K562 (cell line): Measurements from ENCODE around the gene PRR19. TPM values are rescaled to one million over a fixed set of nuclear protein-coding genes. Genes with fewer than 3 reads are reported as not detected.

Experiments
- BRD9 ChIP-seq: fragments of 450-650 bp; IDR thresholded peaks from 2 replicates; pipeline ENCODE4 v1.6.1; 2018; ENCODE audit warnings: low read depth; ENCODE audit not compliant: partially characterized antibody
- EHMT2 ChIP-seq: fragments of 450-650 bp; IDR thresholded peaks from 2 replicates; pipeline ENCODE4 v1.6.1; 2018; ENCODE audit warnings: antibody characterized with exemption
- EP400 ChIP-seq: fragments of 450-650 bp; IDR thresholded peaks from 2 replicates; pipeline ENCODE4 v1.6.1; 2017; ENCODE audit warnings: antibody characterized with exemption, mild to moderate bottlenecking, moderate library complexity
- IRF1 ChIP-seq: sonication (generic); formaldehyde crosslinking; IDR thresholded peaks from 2 replicates; pipeline ENCODE4 v1.8.0; 2022; ENCODE audit warnings: missing genetic modification reagents, mild to moderate bottlenecking, borderline replicate concordance
- MAFG ChIP-seq: fragments of 450-650 bp; conservative IDR thresholded peaks from 2 replicates; pipeline ENCODE4 v1.6.1; 2016; ENCODE audit warnings: missing genetic modification characterization, missing compliant biosample characterization
- MCM7 ChIP-seq, 2 experiments: fragments of 450-650 bp; IDR thresholded peaks; 2 replicates each; pipeline ENCODE4 v1.6.1; 2016 to 2018
- NCOA6 ChIP-seq: fragments of 450-650 bp; IDR thresholded peaks from 2 replicates; pipeline ENCODE4 v1.6.1; 2017; ENCODE audit warnings: mild to moderate bottlenecking
- NFE2L1 ChIP-seq: fragments of 450-650 bp; IDR thresholded peaks from 2 replicates; pipeline ENCODE4 v1.6.1; 2016; ENCODE audit warnings: missing genetic modification characterization, low read depth, mild to moderate bottlenecking, missing compliant biosample characterization, moderate library complexity, borderline replicate concordance
- PTBP1 ChIP-seq: fragments of 200-400 bp; formaldehyde crosslinking; IDR thresholded peaks from 2 replicates; pipeline ENCODE4 v1.6.1; 2017; ENCODE audit warnings: low read depth, low read length
- TCF3 ChIP-seq: sonication (generic); formaldehyde crosslinking; IDR thresholded peaks from 2 replicates; pipeline ENCODE4 v1.4.0; 2020; ENCODE audit warnings: mild to moderate bottlenecking, missing genetic modification reagents
- TRIM24 ChIP-seq, 2 experiments: fragments of 450-650 bp; IDR thresholded peaks; 2 replicates each; pipeline ENCODE4 v1.6.1; 2016
- XRCC3 ChIP-seq: fragments of 450-650 bp; IDR thresholded peaks from 2 replicates; pipeline ENCODE4 v1.6.1; 2017; ENCODE audit warnings: mild to moderate bottlenecking, moderate library complexity
- ZBTB1 ChIP-seq: sonication (generic); formaldehyde crosslinking; IDR thresholded peaks from 2 replicates; pipeline ENCODE4 v1.8.1; 2023; ENCODE audit warnings: missing genetic modification reagents, low read depth, mild to moderate bottlenecking, borderline replicate concordance
- ZBTB26 ChIP-seq: fragments of 450-650 bp; formaldehyde crosslinking; IDR thresholded peaks from 2 replicates; pipeline ENCODE4 v1.4.0; 2022; ENCODE audit warnings: missing genetic modification characterization
- ZFP36 ChIP-seq: fragments of 150-350 bp; IDR thresholded peaks from 2 replicates; pipeline ENCODE4 v1.6.1; 2018; ENCODE audit warnings: low read length, low read depth; ENCODE audit not compliant: partially characterized antibody
- ZNF507 ChIP-seq: conservative IDR thresholded peaks from 2 replicates; pipeline ENCODE4 v1.6.1; 2017; ENCODE audit warnings: missing genetic modification characterization, missing compliant biosample characterization
- ZNF77 ChIP-seq: fragments of 250-450 bp; sonication (Bioruptor Pico); IDR thresholded peaks from 2 replicates; pipeline ENCODE4 v1.5.0; 2020
- ZNF780A ChIP-seq: fragments of 250-450 bp; sonication (Bioruptor Pico); IDR thresholded peaks from 2 replicates; pipeline ENCODE4 v1.5.0; 2021; ENCODE audit warnings: mild to moderate bottlenecking
- polyA plus RNA-seq, 8 experiments: library from polyadenylated mRNA; depleted of rRNA in 4 of 8; stranded (reverse) in 5 of 8; unstranded in 3 of 8; fragments of >200 nt; fragmentation: Nextera tagmentation in 2 of 8; fragmentation: Illumina TruSeq in 1 of 8; extraction: Ambion mirVana in 2 of 8; extraction: Trizol in 1 of 8; gene quantifications; 2 replicates each; pipeline versions ENCODE4 v1.2.1 to v1.2.3, GENCODE V29; 2011 to 2014; ENCODE audit warnings: inconsistent platforms in 1 of 8, missing spikeins in 1 of 8
- total RNA-seq, 7 experiments: library from RNA; depleted of rRNA in 6 of 7; stranded (reverse); fragments of >200 nt in 6 of 7; fragmentation: Illumina TruSeq in 2 of 7; extraction: Trizol in 2 of 7; gene quantifications; 2 replicates each; pipeline versions ENCODE4 v1.2.1 to v1.2.3, GENCODE V29; 2011 to 2021; ENCODE audit warnings: low replicate concordance in 1 of 7
- TF ChIP-seq, protein P1 (sequence below): fragments of 450-650 bp; formaldehyde crosslinking; IDR thresholded peaks from 2 replicates; pipeline ENCODE4 v1.4.0; 2020; ENCODE audit warnings: mild to moderate bottlenecking, mixed read lengths
- TF ChIP-seq, protein P2 (sequence below): sonication (generic); formaldehyde crosslinking; IDR thresholded peaks from 2 replicates; pipeline ENCODE4 v1.8.0; 2022; ENCODE audit warnings: missing genetic modification reagents, mild to moderate bottlenecking, borderline replicate concordance
- TF ChIP-seq, protein P3 (sequence below), 2 experiments: fragments of 200-800 bp in 1 of 2; sonication (Bioruptor generic) in 1 of 2; sonication (generic) in 1 of 2; formaldehyde crosslinking in 1 of 2; IDR thresholded peaks in 1 of 2; conservative IDR thresholded peaks in 1 of 2; 2 replicates each; pipeline versions ENCODE4 v1.5.0 to v1.6.1; 2016 to 2020; ENCODE audit warnings: missing compliant biosample characterization in 1 of 2, missing genetic modification characterization in 1 of 2, missing genetic modification reagents in 1 of 2

PRR19 gene
- total and polyA plus RNA-seq, 9 of the 15 experiments (the other 6 are each of a cell fraction or from before 2014, with no cell fraction given), result 0.10 to 1.6 (median 0.54) TPM

- no peak for TF ChIP-seq NCOA6
- peak; percentile 12; the same call in 1 of the 2 replicates for TF ChIP-seq ZBTB1 (CRISPR knock-in tag)
- TF ChIP-seq, protein P1, sequence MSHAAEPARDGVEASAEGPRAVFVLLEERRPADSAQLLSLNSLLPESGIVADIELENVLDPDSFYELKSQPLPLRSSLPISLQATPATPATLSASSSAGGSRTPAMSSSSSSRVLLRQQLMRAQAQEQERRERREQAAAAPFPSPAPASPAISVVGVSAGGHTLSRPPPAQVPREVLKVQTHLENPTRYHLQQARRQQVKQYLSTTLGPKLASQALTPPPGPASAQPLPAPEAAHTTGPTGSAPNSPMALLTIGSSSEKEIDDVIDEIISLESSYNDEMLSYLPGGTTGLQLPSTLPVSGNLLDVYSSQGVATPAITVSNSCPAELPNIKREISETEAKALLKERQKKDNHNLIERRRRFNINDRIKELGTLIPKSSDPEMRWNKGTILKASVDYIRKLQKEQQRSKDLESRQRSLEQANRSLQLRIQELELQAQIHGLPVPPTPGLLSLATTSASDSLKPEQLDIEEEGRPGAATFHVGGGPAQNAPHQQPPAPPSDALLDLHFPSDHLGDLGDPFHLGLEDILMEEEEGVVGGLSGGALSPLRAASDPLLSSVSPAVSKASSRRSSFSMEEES (CRISPR knock-in tag), result peak; percentile 2; the same call in 1 of the 2 replicates
- TF ChIP-seq BRD9, result no peak
- TF ChIP-seq IRF1 (CRISPR knock-in tag), result no peak
- TF ChIP-seq ZNF77 (CRISPR knock-in tag), result no peak
- no peak for TF ChIP-seq ZFP36
- no peak for TF ChIP-seq XRCC3
- TF ChIP-seq MAFG (tag), result no peak
- TF ChIP-seq ZNF780A (CRISPR knock-in tag), result no peak
- TF ChIP-seq EP400, result no peak; the same call in 1 of the 2 replicates
- TF ChIP-seq PTBP1, result no peak
- TF ChIP-seq MCM7 (IDR thresholded peaks at IDR 0.05), result no peak
- TF ChIP-seq, protein P2, sequence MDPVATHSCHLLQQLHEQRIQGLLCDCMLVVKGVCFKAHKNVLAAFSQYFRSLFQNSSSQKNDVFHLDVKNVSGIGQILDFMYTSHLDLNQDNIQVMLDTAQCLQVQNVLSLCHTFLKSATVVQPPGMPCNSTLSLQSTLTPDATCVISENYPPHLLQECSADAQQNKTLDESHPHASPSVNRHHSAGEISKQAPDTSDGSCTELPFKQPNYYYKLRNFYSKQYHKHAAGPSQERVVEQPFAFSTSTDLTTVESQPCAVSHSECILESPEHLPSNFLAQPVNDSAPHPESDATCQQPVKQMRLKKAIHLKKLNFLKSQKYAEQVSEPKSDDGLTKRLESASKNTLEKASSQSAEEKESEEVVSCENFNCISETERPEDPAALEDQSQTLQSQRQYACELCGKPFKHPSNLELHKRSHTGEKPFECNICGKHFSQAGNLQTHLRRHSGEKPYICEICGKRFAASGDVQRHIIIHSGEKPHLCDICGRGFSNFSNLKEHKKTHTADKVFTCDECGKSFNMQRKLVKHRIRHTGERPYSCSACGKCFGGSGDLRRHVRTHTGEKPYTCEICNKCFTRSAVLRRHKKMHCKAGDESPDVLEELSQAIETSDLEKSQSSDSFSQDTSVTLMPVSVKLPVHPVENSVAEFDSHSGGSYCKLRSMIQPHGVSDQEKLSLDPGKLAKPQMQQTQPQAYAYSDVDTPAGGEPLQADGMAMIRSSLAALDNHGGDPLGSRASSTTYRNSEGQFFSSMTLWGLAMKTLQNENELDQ (CRISPR knock-in tag), result no peak
- TF ChIP-seq TRIM24 (IDR thresholded peaks at IDR 0.05), result no peak
- TF ChIP-seq, protein P3, sequence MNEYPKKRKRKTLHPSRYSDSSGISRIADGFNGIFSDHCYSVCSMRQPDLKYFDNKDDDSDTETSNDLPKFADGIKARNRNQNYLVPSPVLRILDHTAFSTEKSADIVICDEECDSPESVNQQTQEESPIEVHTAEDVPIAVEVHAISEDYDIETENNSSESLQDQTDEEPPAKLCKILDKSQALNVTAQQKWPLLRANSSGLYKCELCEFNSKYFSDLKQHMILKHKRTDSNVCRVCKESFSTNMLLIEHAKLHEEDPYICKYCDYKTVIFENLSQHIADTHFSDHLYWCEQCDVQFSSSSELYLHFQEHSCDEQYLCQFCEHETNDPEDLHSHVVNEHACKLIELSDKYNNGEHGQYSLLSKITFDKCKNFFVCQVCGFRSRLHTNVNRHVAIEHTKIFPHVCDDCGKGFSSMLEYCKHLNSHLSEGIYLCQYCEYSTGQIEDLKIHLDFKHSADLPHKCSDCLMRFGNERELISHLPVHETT (CRISPR knock-in tag; conservative IDR thresholded peaks at IDR 0.05 in 1 of 2, IDR thresholded peaks at IDR 0.05 in 1 of 2), result peak in 1 of 2 experiments; percentile 59; a peak in 2 of 4 replicates
- no peak for TF ChIP-seq ZNF507 (tag)
- TF ChIP-seq ZBTB26 (CRISPR knock-in tag), result no peak
- TF ChIP-seq EHMT2, result no peak
- no peak for TF ChIP-seq TCF3 (CRISPR knock-in tag)
- no peak for TF ChIP-seq NFE2L1 (tag)
These were observed 21.8 kb upstream of the PRR19 start (continued) for GRCh38 chr19:42279902-42280814.
